CD4-positive, alpha-beta T cell treated with Interleukin-6 at 100 ng/mL for 8 hours (primary cell): ENCODE data around the gene CDK5RAP2.
A peak's percentile ranks its signal among the peaks of the same experiment; 100 is the strongest.
"Not testable (repeated sequence)": the region's sequence is repeated elsewhere in the genome, so short reads cannot be mapped to it uniquely, and the experiment has no call there.

Source experiments
- DNase-seq: peaks from one replicate; pipeline ENCODE4 v3.0.0-alpha.2; 2020; ENCODE audit warnings: mixed read lengths, low spot score

CDK5RAP2 gene

GRCh38 chr9:120580051-120580896, at the start of gene CDK5RAP2:
Gene CDK5RAP2, minus strand, starts transcription at chr9:120580167. Its CDS starts 189 bp downstream, at chr9:120579978.
- DNase-seq, result peak; percentile 94

- not testable (repeated sequence) for DNase-seq
Measured at GRCh38 chr9:120628925-120629497, 49.0 kb upstream of the CDK5RAP2 start.

- no peak for DNase-seq
Measured at GRCh38 chr9:120628207-120628924, 48.4 kb upstream of the CDK5RAP2 start.

DNA sequence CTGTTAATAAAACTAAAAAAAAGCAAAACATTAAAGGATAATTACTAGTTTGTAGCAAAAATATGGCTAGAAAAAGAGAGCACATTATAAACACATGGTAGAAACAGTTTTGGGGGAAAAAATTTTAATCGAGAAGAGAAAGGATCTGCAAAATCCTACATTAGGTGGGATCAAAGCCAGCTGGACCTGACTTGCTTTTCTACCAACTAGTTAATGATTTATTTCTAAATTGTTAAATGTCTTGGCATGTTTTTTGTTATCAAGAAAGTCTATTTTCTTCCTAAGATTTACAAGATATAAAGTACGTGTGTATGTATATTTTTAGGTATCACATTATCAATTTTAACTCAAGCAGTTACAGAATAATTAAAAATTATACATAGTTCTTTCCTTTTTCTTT, 47.1 kb upstream of the CDK5RAP2 start:
- DNase-seq, result no peak

DNA sequence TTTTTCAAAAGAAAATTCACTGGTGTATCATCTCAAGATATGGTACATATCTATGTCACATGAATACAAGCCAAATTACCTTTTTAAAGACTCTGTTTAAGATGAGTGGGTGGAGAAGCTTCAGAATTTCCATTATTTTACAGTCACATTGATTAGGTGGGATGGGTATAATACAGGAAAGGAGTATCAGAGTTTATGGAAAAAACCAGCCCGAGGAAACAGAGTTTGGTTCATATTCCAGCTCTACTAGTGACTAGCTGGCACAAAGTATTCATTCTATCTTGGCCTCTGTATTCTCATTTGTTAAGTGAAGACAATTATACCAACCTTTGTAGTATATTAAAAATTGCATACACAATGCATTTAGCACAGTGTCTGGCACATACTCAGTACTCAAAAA, 46.5 kb upstream of the CDK5RAP2 start:
- no peak for DNase-seq

DNA sequence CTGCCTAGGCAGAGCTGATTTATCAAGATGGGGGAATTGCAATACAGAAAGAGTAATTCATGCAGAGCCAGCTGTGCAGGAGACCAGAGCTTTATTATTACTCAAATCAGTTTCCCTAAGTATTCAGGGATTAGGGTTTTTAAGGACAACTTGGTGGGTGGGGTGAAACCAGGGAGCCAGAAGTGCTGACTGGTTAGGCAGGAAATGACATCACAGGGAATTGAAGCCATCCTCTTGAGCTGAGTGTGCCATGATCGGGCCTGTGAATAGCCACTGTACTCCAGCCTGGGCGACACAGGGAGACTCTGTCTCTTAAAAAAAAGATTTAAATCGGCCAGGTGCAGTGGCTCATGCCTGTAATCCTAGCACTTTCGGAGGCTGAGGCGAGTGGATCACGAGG, 45.3 kb upstream of the CDK5RAP2 start:
- no peak for DNase-seq

DNA sequence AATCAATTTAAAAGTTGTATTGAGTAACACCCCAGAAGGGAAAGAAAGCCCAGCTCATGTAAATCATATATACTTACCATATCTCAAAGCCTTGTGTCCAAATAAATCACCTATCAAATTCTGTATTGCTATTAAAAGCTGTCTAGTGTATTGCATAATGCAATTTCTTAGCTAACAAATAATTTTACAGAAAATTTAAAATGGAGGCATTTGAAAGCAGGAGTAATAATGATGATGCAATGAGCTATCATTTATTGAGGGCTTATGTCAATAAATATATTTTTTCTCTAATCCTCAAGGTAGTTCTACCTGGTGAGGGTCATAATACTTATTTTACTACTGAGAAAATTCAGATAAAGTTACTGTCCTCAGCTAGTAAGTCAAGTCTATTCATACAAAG, 42.8 kb upstream of the CDK5RAP2 start:
- DNase-seq, result no peak

DNA sequence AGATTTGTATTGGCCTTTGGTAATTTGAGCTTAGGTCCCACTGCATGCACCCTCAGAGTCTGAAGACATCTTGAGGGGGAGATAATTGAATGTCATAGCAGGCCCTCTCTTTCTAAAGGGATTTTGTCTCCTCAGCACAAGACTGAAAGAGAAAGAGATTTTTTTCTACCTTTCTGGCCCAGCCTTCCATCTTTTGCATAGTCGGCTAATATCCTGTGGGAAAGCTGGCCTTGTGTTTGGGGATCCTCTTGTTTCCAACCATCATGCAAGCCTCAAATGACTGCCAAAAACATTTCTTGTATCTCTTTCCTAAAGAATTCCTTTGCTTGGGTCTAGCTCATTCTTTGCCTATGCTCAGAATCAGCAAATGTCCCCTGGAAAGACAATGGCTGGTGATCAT, 42.0 kb upstream of the CDK5RAP2 start:
- no peak for DNase-seq

DNA sequence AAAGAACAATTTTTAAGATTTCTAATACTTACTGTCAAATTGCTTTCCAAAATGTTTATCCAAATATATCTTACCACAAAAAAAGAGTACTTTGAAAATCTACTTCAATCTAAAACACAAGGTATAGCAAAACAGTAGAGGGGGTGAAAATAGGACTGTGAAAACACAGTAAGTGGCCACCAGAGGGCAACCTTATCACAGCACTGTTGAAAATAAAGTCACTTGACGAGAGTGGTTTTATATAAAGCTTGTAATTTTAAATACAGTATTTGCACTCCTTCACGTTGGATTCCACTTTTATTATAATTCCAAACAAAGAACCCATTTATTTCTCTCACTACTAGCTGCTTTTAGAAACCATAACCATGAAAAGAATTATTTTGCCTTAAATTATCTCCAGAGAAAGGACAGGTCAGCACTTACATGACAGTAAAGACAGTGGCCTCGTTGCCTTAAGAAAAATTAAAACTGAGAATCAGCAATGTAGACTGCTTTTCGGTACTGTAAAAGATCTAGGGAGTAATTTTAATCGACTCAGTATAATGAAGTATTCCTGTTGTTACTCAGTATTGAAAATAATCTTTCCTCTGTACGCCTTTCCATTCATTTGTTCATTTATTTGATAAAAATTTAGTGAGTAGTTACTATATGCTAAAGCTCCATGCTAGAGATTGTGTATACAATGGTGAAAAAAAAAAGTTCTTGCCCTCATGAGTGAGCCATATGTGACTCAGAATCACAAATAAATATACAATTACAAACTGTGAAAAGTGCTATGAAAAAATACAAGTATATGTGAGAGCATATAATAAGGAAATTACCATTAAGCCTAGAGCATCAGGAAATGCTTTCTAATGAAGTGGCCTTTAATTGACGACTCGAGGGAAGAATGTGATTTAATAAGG, 40.0 kb upstream of the CDK5RAP2 start:
- peak; percentile 60 for DNase-seq

DNA sequence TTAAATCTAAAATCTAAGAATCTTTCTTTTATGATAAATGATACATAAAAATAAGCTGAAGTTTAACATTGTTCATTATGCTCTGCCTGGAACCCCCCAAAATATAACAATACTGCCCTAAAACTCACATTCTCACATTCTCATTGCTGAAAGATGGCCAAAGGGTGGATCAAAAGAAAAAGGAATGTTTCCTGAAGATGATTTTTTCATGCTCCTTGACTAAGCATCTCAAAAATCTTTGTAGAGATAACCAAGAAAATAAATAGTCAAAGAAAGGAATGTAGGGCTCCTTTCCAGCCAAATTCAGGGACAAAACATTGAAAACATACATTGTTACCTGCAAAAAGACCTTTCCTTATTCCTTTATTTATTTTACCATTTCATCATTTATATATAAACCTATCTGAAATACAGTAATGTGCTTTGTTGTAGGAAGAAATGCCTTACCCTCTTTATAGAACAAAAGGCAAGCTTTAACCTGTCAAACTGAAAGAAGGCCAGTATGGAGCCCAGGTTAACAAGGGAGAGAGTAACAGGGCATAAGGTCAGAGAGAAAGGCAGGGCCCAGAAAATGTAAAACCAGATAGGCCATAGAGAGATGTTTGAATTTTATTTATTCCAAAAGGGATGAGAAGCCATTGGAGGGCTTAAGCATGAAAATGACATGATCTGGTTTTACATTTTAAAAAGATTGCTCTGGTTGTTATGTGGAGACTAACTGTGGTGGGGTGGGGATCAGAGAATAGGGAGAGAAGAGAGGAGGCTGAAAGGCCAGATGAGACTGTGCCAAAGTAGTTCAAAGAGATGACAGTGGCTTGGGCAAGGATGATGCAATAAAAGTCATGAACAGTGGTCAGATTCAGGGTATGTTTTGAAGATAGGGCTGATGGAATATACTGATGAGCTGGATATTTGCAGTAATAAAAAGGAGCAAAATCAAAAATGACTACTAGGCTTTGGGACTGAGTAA, 37.3 kb upstream of the CDK5RAP2 start:
- DNase-seq, result no peak

GRCh38 chr9:120612218-120612617, 32.3 kb upstream of the CDK5RAP2 start:
- no peak for DNase-seq

DNA sequence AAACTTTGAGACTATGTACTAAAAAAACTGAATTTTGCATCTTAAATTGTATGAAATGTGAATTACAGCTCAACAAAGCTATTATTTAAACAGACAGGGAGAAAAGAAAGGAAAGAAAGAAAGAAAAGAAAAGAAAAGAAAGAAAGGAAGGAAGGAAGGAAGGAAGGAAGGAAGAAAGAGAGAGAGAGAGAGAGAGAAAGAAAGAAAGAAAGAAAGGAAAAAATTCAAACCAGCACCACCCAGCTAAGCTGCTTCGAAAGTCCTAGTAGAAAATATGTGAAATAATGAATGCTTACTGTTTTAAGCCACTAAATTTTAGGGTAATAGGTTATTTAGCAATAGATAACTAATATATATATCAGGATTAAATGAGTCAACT, 31.7 kb upstream of the CDK5RAP2 start:
- no peak for DNase-seq

- no peak for DNase-seq
Measured at GRCh38 chr9:120610975-120611689, 31.2 kb upstream of the CDK5RAP2 start.

DNA sequence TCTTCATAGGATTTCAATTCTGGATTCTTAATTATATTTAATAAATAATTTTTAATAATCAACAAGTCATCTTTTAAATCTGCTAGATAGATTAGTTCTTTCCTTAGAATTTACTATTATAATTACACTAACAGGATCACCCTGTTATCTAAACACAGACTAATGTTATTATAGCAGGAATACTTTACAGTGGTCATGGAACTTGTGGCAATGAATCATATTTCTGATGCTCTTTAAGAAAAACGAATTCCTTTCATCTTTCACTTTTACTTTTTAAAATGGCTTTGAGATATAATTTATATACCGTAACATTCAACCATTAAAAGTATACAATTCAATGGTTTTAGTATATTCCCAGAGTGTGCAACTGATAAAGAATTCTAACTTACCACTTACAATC, 29.7 kb upstream of the CDK5RAP2 start:
- DNase-seq, result no peak

DNA sequence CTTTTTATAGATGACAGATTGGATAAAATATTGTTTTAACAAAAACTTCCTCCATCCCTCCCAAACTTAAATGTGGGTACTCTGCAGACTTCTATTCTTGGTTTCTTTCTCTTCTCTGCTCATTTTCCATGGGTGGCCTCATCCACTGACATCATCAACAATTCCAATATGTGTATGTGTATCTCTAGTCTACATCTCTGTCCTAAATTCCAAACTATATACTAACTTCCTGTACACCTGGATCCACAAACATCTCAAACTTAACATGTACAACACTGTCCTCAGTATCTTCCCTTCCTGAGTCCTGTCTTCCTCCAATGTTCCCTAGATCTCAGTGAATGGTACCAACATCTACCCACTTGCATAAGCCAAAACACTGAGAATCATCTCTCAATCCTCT, 28.5 kb upstream of the CDK5RAP2 start:
- no peak for DNase-seq

- DNase-seq, result no peak
Measured at GRCh38 chr9:120603591-120603990, 23.6 kb upstream of the CDK5RAP2 start.

- no peak for DNase-seq
Measured at GRCh38 chr9:120603010-120603409, 23.0 kb upstream of the CDK5RAP2 start.

DNA sequence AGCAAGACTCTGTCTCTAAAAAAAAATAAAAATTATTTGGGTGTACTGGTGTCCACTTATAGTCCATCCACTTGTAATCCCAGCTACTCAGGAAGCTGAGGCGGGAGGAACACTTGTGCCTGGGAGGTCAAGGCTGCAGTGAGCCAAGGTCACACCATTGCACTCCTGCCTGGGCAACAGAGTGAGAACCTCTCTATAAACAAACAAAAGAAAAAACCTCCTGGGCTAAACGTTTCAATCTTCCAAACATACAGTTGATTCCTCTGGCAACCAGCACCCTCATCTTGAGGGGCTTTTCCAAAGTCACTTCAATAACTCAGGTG, 13.9 kb upstream of the CDK5RAP2 start:
- DNase-seq, result no peak

GRCh38 chr9:120593250-120593954, 13.4 kb upstream of the CDK5RAP2 start:
- no peak for DNase-seq

DNA sequence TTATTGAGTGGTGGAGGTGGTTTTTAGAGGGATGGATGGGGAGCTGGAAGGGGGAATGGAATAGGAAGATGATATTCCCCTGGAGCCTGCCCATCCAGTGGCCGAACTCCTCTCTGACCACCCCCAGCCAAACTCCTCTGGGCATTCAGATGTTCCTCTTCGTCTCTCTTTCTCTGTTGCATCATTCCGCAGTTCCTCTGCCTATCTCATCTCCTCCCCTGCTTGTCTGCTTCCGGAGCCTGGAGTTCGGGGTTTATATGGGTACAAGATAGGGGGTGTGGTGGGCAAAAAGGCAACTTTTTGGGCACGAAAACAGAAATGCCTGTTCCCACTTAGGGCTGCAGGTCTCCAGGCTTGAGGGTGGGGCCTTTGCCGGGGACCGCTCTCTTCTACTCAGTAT, 12.2 kb upstream of the CDK5RAP2 start:
- no peak for DNase-seq
